Stimulated activated CD4-positive, alpha-beta T cell treated with anti-CD3 and anti-CD28 coated beads, Interleukin-2, amount 100 ng/mL, for 24 hours (primary cell): Measurements from ENCODE around the gene KIF20A.
"Not testable (repeated sequence)": the region's sequence is repeated elsewhere in the genome, so short reads cannot be mapped to it uniquely, and the experiment has no call there.

Experiments used
- DNase-seq, 2 donors: peaks; one replicate each; pipeline ENCODE4 v3.0.0-alpha.2; 2020

The KIF20A gene

DNA sequence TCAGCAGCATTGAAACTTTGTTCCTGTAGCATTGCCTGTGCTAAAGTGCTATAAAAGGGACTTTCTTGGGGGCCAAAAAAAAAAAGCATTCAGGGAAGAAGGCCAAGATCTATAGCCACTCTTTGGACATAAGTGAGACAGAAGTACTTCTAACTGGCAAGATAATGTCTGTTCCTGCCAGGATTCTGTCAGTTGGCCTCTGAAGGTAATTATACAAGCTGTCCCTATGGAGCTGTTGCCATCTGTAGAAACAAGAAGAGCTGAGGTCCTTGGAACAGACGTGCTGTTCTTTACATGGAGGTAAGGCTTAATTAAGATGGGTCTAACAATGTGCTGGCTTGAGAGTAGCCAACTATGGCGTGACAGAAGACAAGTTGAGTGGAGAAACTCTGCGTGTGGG lies 9.7 kb downstream of the KIF20A start:
- DNase-seq: no peak

DNA sequence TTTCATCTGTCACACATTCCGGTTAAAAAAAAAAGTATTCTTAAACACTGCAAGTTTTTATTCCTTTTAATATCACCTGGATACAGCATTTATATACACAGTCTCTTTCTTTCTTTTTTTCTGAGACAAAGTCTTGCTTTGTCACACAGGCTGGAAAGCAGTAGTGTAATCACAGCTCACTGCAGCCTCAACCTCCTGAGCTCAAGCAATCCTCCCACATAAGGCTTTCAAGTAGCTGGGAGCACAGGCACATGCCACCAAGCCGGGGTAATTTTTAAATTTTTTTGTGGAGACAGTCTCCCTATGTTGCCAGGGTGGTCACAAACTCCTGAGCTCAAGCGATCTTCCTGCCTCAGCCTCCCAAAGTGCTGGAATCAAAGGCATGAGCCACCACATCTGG lies 13.9 kb downstream of the KIF20A start:
- no peak for DNase-seq

DNA sequence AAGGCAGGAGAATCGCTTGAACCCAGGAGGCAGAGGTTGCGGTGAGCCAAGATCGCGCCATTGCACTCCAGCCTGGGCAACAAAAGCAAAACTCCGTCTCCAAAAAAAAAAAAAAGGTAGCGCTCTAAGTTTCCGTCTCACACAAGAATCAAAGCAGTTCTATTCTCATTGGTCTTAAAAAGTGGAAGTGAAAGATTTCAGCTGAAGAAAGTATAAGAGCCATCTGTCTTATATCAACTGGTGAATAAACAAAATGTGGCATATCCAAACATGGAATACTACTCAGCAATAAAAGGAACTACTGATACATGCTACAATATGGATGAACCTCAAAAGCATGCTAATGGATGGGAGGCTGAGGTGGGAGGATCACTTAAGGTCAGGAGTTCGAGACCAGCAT lies 14.9 kb downstream of the KIF20A start:
- not testable (repeated sequence) for DNase-seq

DNA sequence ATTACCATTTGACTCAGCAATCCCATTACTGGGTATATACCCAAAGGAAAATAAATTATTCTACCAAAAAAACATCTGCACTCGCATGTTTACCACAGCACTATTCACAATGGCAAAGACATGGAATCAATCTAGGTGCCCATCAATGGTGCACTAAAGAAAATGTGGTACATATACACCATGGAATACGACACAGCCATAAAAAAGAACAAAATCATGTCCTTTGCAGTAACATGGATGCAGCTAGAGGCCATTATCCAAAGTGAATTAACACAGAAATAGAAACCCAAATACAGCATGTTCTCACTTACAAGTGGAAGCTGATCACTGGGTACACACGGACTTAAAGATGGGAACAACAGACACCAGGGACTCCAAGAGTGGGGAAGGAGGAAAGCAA lies 32.1 kb downstream of the KIF20A start:
- DNase-seq: no peak

DNA sequence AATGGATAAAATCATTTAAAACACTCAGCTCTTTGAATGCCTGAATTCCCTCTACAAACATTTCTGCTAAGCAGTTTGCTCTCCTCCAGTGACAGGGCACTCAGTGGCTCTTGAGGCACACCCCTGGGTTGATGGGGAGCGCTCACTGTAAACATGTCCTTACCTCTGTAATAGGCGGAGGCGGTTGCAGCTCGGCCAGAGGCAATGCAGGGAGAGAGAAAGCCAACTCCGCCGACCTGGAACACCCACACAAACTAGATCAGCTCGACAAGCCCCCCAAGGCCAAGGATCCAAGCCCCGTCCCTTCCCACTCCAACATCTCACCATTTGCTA lies 33.9 kb downstream of the KIF20A start:
- DNase-seq: no peak

DNA sequence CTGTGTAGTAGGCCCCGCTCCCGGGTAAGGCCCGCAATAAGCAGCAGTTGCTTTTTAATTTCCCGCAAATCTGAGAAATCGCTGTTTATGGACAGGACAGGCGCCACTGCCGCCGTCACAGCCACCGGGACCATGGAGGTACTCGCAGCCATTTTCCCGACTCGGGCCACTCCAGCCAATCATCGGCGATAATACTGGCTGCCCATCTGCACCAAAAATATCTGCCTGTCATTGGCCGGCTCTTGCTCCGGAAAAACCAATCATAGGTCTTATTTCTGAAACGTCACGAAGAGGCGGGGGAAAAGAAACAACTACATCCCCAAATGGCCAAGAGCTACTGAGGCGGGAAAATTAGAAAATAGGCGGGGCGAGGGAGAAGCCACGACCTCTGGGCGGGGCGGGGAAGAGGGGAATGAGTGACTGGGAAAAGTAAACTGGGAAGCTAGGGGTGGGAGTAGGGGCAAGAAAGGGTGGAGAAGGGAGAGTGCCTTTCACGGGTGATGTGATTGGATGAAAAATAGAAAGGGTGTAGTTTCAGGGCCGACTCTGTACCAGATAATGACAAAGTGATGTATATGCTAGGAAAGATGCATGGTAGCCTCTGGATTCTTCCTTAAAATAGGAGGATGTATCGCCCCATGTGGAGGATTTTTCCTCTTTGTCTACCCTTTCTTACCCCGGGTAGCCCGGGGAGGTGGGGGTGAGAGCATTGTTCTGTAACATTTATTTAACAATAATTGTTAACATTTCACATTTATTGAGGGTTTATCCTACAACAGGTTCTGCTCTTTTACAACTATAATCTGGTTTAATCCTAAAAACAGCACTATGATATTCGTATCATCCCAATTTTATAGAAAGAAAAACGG lies 34.5 kb downstream of the KIF20A start, which contains the start of gene CDC23:
CDC23 (minus strand) TSS at position 163 of the 869 bp plus-strand sequence; CDS start at position 152, 11 bp downstream.
- peak; percentile 86 to 88 for DNase-seq

DNA sequence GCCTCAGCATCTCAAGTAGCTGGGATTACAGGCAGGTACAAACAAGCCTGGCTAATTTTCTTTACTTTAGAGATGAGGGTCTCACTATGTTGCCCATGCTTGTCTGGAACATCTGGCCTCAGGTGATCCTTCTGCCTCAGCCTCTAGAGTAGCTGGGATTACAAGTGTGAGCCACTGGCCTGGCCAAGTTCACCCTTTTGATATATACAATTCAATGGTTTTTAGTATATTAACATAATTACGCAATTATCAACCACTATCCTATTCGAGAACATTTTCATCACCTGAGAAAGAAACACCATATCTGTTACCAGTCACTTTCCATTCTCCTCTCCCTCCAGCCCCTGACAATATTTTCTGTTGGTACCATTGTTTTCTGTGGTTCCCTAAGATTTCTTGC lies 37.9 kb downstream of the KIF20A start:
- DNase-seq: no peak

DNA sequence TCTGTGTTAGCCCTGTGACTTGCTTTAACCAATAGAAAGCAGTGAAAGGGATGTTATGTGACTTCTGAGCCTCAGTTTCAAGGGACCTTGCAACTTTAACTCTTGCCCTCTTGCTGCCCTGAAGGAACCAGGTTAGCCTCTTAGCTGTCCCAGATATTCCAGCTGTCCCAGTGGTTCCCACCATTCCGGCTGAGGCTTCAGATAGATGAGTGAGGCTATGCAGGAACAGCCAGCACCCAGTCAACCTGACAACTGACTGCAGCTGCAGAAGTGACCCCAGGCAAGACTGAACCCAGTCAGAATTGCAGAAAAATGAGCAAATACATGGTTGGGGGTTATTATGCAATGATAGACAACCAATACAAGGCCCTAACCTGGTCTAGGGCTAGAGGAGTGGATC lies 44.6 kb downstream of the KIF20A start:
- DNase-seq: no peak

DNA sequence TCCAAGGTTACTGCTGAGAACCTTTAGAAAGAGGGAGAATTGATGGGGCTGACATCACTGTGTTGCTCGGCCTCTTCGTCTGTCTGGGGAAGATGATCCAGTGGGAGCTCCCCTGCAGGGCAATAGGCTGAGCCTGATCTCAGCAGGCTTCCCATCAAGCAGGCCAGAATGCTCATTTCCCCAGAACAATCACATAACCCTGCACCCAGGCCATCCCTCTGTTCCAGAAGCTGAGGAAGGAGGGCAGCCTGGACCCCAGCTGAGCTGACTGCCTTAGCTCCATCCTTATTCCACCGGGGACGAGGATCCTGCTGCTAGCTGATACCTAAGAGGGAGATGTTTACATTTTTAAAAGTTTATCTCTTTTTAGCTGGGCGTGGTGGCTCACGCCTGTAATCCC lies 45.8 kb downstream of the KIF20A start:
- DNase-seq: no peak

DNA sequence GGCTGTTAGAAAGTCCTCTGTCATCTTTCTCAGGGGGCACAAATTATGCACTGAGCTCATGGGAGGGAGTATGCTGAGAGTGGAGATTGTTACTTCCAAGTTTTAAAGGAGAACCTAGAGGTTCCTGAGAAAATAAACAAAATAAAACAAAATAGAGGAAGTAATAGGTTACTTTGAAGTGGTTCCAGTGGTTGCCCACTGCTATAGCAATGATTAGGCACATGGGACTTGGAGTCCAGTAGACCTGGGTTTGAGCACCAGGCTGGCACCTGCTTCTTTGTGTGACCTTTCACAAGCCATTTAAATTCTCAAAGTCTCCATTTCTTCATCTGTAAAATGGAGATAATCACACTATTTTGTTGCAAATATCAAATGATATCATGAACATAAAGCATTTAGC lies 48.0 kb downstream of the KIF20A start:
- DNase-seq: no peak

DNA sequence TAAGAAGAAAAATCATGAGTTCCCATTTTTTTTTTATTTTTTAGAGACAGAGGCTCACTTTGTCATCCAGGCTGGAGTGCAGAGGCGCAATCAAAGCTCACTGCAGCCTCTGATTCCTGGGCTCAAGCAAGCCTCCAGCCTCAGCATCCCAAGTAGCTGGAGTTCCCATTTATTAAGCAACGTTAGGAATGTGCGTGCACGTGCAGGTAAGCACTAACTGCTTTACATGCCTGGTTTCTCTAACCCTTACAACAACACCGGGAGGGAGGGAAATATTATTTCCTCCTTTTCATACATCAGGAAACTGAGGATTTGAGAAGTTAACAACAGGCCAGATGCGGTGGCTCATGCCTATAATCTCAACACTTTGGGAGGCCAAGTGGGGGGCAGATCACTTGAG lies 50.5 kb downstream of the KIF20A start:
- no peak for DNase-seq

DNA sequence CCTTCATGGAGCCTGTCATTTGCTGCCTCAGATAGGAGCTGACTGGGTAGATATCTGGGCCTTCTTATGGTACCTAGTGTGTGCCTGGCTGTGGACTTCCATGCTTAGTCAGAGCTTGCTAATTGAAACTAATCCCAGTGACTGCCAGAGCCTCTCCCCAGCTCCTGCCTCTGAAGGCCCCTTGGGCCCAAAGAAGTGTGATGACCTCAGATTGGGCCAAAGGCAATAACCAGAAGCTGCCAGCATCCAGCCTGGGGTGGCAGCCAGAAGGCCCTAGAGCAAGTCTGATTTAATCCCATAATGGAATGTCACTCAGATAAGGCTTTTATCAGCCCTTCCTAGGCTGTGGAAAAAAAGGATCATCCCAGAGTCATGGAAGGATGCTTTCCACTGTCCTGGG lies 51.3 kb downstream of the KIF20A start:
- DNase-seq: no peak

DNA sequence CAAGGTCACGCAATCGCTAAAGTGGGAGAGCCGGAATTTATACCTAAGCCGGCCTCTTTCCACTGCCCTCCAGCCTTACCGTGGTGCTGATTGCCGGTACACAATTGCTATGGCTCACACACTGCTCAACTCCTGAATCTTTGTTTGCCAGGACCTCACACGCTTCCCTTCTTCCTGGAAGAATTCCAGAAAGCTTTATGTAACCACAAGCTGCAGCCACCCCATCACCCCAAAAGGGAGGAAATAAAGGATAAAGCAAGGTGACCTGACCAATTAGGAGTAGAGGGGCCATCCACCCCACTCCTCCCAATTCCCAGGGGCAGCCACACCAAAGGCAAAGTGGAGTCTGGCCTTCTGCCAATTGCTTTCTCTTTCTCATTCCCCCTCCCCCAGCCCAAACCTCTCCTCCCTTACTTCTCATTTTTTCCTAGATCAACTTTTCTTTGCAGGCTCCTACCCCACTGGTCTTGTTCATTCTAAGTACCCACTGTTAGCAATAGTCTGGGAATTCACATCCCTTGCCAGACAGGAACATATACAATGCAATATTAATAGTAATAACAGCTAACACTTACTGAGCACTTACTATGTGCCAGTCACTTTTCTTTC lies 52.2 kb downstream of the KIF20A start:
- no peak for DNase-seq

DNA sequence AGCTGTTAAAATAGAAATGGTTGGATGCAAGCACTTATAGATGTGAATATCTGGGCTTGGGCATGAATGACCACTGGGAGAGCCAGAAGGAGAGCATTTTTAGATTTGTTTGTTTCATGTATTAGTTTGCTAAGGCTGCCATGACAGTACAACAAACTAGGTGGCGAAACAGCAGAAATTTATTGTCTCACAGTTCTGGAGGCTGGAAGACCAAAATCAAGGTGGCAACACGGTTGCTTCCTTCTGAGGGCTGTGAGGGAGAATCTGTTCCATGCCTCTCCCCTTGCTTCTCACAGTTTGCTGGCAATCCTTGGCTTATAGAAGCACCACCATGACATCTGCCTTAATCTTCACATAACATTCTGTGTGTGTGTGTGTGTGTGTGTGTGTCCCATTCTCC lies 54.4 kb downstream of the KIF20A start:
- DNase-seq: no peak

DNA sequence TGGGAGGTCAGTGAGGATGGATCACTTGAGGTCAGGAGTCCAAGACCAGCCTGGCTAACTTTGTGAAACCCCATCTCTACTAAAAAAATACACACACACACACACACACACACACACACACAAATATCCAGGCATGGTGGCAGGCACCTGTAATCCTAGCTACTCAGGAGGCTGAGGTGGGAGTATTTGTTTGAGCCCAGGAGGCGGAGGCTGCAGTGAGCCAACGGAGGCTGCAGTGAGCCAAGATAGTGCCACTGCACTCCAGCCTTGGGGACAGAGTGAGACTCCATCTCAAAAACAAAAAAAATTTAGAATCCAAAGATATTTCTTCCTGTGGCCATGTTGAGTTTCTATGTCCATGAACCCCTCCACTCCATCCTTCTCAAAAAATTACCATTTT lies 55.7 kb downstream of the KIF20A start:
- no peak for DNase-seq
